Esophagus squamous epithelium (tissue), 5 donors: ENCODE measurements around the gene DYRK1A. TPM values are rescaled to one million over a fixed set of nuclear protein-coding genes. Genes with fewer than 3 reads are reported as not detected.
A peak's percentile ranks its signal among the peaks of the same experiment; 100 is the strongest.

ENCODE experiments used
- DNase-seq: peaks from one replicate; lab custom pipeline; 2025; lab: John Stamatoyannopoulos, UW
- H3K27ac ChIP-seq, 4 donors: fragments of 200-600 bp; sonication (generic); one replicate each; pipeline ENCODE4 v1.5.1; 2016 to 2019; ENCODE audit warnings: mild to moderate bottlenecking in 1 of 4
- H3K27me3 ChIP-seq, 4 donors: fragments of 200-600 bp; sonication (generic); 1 replicate in 3 of 4; 2 replicates in 1 of 4; pipeline versions ENCODE4 v1.5.1 to v1.6.0; 2017 to 2021; ENCODE audit warnings: antibody characterized with exemption in 1 of 4
- H3K36me3 ChIP-seq, 3 donors: fragments of 200-600 bp; sonication (generic); one replicate each; pipeline ENCODE4 v1.5.1; 2016 to 2019
- H3K4me1 ChIP-seq, 3 donors: fragments of 200-600 bp; sonication (generic); one replicate each; pipeline ENCODE4 v1.5.1; 2017 to 2019
- H3K4me3 ChIP-seq, 4 donors: fragments of 200-600 bp; sonication (generic); 1 replicate in 3 of 4; 2 replicates in 1 of 4; pipeline ENCODE4 v1.5.1; 2016 to 2019; ENCODE audit warnings: mild to moderate bottlenecking in 2 of 4, moderate library complexity in 1 of 4
- H3K9me3 ChIP-seq, 3 donors: fragments of 200-600 bp; sonication (generic); one replicate each; pipeline ENCODE4 v1.5.1; 2016 to 2019
- CTCF ChIP-seq, 6 experiments: fragments of 450-650 bp in 4 of 6; fragments of 200-600 bp in 2 of 6; sonication (generic) in 2 of 6; IDR thresholded peaks; one replicate each; pipeline ENCODE4 v1.5.1; 2016 to 2019; ENCODE audit warnings: antibody characterized with exemption in 6 of 6, mild to moderate bottlenecking in 4 of 6, moderate library complexity in 4 of 6
- POLR2A ChIP-seq, 4 donors: fragments of 450-650 bp; IDR thresholded peaks; one replicate each; pipeline ENCODE4 v1.6.1; 2017; ENCODE audit warnings: antibody characterized with exemption in 4 of 4, mild to moderate bottlenecking in 4 of 4, moderate library complexity in 3 of 4
- WGBS, 2 donors: methylation state at CpG; one replicate each; pipeline ENCODE4 v1.1.5; 2018; 5-methylcytosine and 5-hydroxymethylcytosine counted together
- intact Hi-C: fragments of 100-400 bp; cut with DNase I; formaldehyde crosslinking; loops from one replicate; pipeline ENCODE4 v1.15.0; 2022
- total RNA-seq, 4 donors: library from RNA; depleted of rRNA; stranded (reverse); fragments of >200 nt; gene quantifications; one replicate each; pipeline ENCODE4 v1.1.0, GENCODE V29; 2016
- donor health status: DM: yes; HTN: yes; CAD: no.

DYRK1A gene
- total RNA-seq, 4 donors from 2014 or later: 37.8 to 61.0 (median 45.4) TPM

- intact Hi-C loops: no loop called here
- H3K9me3 ChIP-seq: peaks cover 0 to 7% (median 0%) of the 10 kb centered on the region in 3 donors
- H3K27ac ChIP-seq: peak overlapping the region in 1 of 4 donors; percentile 24
- H3K4me1 ChIP-seq: peaks cover 5 to 91% (median 41%) of the 10 kb centered on the region in 3 donors
- DNase-seq: no peak
- WGBS, 2 donors: 22 to 32% methylated on average over 8 of the region's 8 CpGs
- TF ChIP-seq CTCF (IDR thresholded peaks at IDR 0.05) (no peak), POLR2A (IDR thresholded peaks at IDR 0.05) (no peak)
- no peaks in the 10 kb centered on the region for H3K27me3 ChIP-seq
- H3K4me3 ChIP-seq: no peak overlapping the region
- no peaks in the 10 kb centered on the region for H3K36me3 ChIP-seq
These were observed 14.1 kb downstream of the DYRK1A start for GRCh38 chr21:37380349-37381323.

GRCh38 chr21:37381883-37382585 is 15.5 kb downstream of the DYRK1A start:
- no peak for DNase-seq
- TF ChIP-seq POLR2A (IDR thresholded peaks at IDR 0.05): no peak
- no peak for TF ChIP-seq CTCF (IDR thresholded peaks at IDR 0.05)
- no peak overlapping the region for H3K4me3 ChIP-seq
- no peaks in the 10 kb centered on the region for H3K36me3 ChIP-seq
- H3K4me1 ChIP-seq: peaks cover 0 to 91% (median 47%) of the 10 kb centered on the region in 3 donors
- 69 to 80% methylated on average over 4 of the region's 4 CpGs for WGBS, 2 donors
- no peaks in the 10 kb centered on the region for H3K27me3 ChIP-seq
- peaks cover 0 to 7% (median 0%) of the 10 kb centered on the region in 3 donors for H3K9me3 ChIP-seq
- H3K27ac ChIP-seq: no peak overlapping the region
- intact Hi-C loops: no loop called here

- Histone ChIP-seq H3K4me3 (no peak overlapping the region), H3K36me3 (no peaks in the 10 kb centered on the region), H3K27me3 (no peaks in the 10 kb centered on the region), H3K27ac (no peak overlapping the region), H3K4me1 (peaks cover 0 to 91% (median 45%) of the 10 kb centered on the region in 3 donors), H3K9me3 (peaks cover 0 to 7% (median 0%) of the 10 kb centered on the region in 3 donors)
- 67% methylated on average over 1 of the region's 1 CpG; no CpG with 5 or more reads in 1 of the 2 donors for WGBS, 2 donors
- no peak for DNase-seq
- TF ChIP-seq CTCF (IDR thresholded peaks at IDR 0.05) (no peak), POLR2A (IDR thresholded peaks at IDR 0.05) (no peak)
- intact Hi-C loops: no loop called here
These were observed 16.5 kb downstream of the DYRK1A start for GRCh38 chr21:37383086-37383485.

- no peak overlapping the region for H3K4me3 ChIP-seq
- H3K4me1 ChIP-seq: peaks cover 0 to 91% (median 39%) of the 10 kb centered on the region in 3 donors
- DNase-seq: no peak
- TF ChIP-seq POLR2A (IDR thresholded peaks at IDR 0.05): no peak
- TF ChIP-seq CTCF (IDR thresholded peaks at IDR 0.05): no peak
- WGBS, 2 donors: 80 to 81% methylated on average over 1 of the region's 1 CpG
- no peaks in the 10 kb centered on the region for H3K27me3 ChIP-seq
- H3K27ac ChIP-seq: no peak overlapping the region
- H3K9me3 ChIP-seq: peaks cover 0 to 7% (median 0%) of the 10 kb centered on the region in 3 donors
- no peaks in the 10 kb centered on the region for H3K36me3 ChIP-seq
- intact Hi-C loops: no loop called here
These were observed 17.3 kb downstream of the DYRK1A start for GRCh38 chr21:37383784-37384311.
